Ascending aorta (tissue), 2 donors: ENCODE measurements around the gene CBLC. TPM values are rescaled to one million over a fixed set of nuclear protein-coding genes. Genes with fewer than 3 reads are reported as not detected.
"Not testable (repeated sequence)": the region's sequence is repeated elsewhere in the genome, so short reads cannot be mapped to it uniquely, and the experiment has no call there.

Experiments used
- DNase-seq, 2 donors: peaks; one replicate each; pipeline ENCODE4 v3.0.0-alpha.2; 2019; ENCODE audit warnings: low spot score in 2 of 2
- H3K27ac ChIP-seq, 2 donors: fragments of 200-600 bp; sonication (generic); one replicate each; pipeline ENCODE4 v1.5.1; 2016 to 2017; ENCODE audit warnings: mild to moderate bottlenecking in 1 of 2
- H3K27me3 ChIP-seq: fragments of 200-600 bp; sonication (generic); one replicate; pipeline ENCODE4 v1.5.1; 2017
- H3K36me3 ChIP-seq, 2 donors: fragments of 200-600 bp; sonication (generic); one replicate each; pipeline ENCODE4 v1.5.1; 2016
- H3K4me1 ChIP-seq, 2 donors: fragments of 200-600 bp; sonication (generic); one replicate each; pipeline ENCODE4 v1.5.1; 2016 to 2017; ENCODE audit warnings: mild to moderate bottlenecking in 1 of 2
- H3K4me3 ChIP-seq, 2 donors: fragments of 200-600 bp; sonication (generic); one replicate each; pipeline ENCODE4 v1.5.1; 2016 to 2017; ENCODE audit warnings: mild to moderate bottlenecking in 1 of 2
- H3K9me3 ChIP-seq, 2 donors: fragments of 200-600 bp; sonication (generic); one replicate each; pipeline ENCODE4 v1.5.1; 2016
- intact Hi-C: fragments of 100-400 bp; cut with DNase I; formaldehyde crosslinking; loops from one replicate; pipeline ENCODE4 v1.15.1; 2023
- total RNA-seq: library from RNA; depleted of rRNA; stranded (reverse); fragments of >200 nt; gene quantifications from one replicate; pipeline ENCODE4 v1.1.0, GENCODE V29; 2016
- TF ChIP-seq, protein P1 (sequence below), 3 experiments: fragments of 200-600 bp in 2 of 3; fragments of 450-650 bp in 1 of 3; sonication (generic) in 2 of 3; IDR thresholded peaks; one replicate each; pipeline ENCODE4 v1.5.1; 2016 to 2019; ENCODE audit warnings: antibody characterized with exemption in 3 of 3, mild to moderate bottlenecking in 1 of 3, moderate library complexity in 1 of 3

CBLC gene
- total RNA-seq, 1 donor from 2014 or later = not detected

DNA sequence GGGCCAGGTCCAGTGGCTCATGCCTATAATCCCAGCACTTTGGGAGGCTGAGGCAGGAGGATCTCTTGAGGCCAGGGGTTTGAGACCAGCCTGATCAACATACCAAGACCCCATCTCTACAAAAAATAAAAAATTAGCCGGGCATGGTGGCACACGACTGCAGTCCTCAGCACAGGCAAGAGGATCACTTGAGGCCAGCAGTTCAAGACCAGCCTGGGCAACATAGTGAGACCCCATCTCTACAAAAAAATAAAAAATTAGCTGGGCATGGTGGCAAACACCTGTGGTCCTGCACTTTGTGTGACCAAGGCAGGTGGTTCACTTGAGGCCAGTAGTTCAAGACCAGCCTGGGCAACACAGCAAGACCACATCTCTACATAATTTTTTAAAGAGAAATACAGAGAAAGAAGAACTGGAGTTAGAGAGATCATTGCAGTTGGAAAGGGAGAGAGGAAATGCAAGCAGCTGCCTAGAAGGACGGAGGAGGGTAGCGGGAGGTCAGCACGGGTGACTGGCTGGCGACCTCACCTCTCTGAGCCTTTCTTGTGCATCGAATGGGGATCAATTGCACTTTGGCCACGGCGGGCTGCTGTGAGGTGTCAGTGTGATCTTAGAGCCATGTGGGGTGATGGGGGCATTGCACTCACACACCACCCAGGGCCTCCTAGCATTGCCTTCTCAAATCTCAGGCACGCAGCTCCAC, 45.1 kb downstream of the CBLC start:
- Histone ChIP-seq H3K27me3 (no peaks in the 10 kb centered on the region), H3K4me1 (peaks cover 0 to 18% of the 10 kb centered on the region in 2 donors), H3K9me3 (no peaks in the 10 kb centered on the region), H3K4me3 (no peak overlapping the region), H3K27ac (peak overlapping the region; percentile 82 to 87), H3K36me3 (peaks cover 8 to 16% of the 10 kb centered on the region in 2 donors)
- DNase-seq = no peak
- intact Hi-C loops = no loop called here
- TF ChIP-seq, protein P1, sequence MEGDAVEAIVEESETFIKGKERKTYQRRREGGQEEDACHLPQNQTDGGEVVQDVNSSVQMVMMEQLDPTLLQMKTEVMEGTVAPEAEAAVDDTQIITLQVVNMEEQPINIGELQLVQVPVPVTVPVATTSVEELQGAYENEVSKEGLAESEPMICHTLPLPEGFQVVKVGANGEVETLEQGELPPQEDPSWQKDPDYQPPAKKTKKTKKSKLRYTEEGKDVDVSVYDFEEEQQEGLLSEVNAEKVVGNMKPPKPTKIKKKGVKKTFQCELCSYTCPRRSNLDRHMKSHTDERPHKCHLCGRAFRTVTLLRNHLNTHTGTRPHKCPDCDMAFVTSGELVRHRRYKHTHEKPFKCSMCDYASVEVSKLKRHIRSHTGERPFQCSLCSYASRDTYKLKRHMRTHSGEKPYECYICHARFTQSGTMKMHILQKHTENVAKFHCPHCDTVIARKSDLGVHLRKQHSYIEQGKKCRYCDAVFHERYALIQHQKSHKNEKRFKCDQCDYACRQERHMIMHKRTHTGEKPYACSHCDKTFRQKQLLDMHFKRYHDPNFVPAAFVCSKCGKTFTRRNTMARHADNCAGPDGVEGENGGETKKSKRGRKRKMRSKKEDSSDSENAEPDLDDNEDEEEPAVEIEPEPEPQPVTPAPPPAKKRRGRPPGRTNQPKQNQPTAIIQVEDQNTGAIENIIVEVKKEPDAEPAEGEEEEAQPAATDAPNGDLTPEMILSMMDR (IDR thresholded peaks at IDR 0.05) = no peak

DNA sequence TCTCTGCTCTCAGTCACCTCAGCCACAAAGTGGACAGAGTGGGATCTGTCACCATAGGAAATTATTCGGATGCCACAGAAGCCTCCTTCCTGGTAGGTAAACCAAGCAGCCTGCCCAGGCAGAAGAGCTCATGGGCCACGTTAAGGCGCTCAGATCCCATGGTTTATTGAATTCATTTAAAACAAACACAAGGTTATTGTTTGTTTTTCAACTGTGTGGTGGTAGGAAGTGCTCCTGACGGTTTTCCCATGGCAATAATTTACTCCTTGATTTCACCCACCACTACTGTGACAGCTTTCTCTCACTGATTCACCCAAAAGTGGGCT, 45.6 kb downstream of the CBLC start:
- Histone ChIP-seq H3K4me1 (peaks cover 0 to 18% of the 10 kb centered on the region in 2 donors), H3K27ac (peak overlapping the region in 1 of 2 donors; percentile 82), H3K36me3 (peaks cover 8 to 15% of the 10 kb centered on the region in 2 donors), H3K4me3 (no peak overlapping the region), H3K9me3 (no peaks in the 10 kb centered on the region), H3K27me3 (no peaks in the 10 kb centered on the region)
- intact Hi-C loops = no loop called here
- TF ChIP-seq, protein P1 (IDR thresholded peaks at IDR 0.05) = no peak
- DNase-seq = no peak

DNA sequence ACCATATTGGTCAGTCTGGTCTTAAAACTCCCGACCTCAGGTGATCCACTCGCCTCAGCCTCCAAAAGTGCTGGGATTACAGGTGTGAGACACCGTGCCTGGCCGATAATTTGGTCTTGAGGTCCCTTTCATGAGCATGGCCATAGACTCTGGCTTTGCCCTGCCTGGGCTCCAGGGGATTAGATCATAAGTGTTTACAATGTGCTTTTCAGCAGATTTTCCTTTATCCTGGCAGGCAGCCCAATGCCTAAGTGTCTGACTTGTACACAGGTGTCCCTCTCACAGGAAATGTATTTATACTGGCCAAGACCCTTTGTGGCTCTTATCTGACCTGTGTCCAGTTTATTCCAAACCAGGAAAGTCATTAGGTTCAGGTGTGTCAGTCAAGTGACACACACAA, 47.1 kb downstream of the CBLC start:
- H3K4me1 ChIP-seq = peaks cover 0 to 18% of the 10 kb centered on the region in 2 donors
- no peak overlapping the region for H3K27ac ChIP-seq
- intact Hi-C loops = no loop called here
- H3K9me3 ChIP-seq = no peaks in the 10 kb centered on the region
- H3K27me3 ChIP-seq = no peaks in the 10 kb centered on the region
- DNase-seq = no peak
- peaks cover 0 to under 1% of the 10 kb centered on the region in 2 donors for H3K36me3 ChIP-seq
- TF ChIP-seq, protein P1 (IDR thresholded peaks at IDR 0.05) = no peak
- no peak overlapping the region for H3K4me3 ChIP-seq

DNA sequence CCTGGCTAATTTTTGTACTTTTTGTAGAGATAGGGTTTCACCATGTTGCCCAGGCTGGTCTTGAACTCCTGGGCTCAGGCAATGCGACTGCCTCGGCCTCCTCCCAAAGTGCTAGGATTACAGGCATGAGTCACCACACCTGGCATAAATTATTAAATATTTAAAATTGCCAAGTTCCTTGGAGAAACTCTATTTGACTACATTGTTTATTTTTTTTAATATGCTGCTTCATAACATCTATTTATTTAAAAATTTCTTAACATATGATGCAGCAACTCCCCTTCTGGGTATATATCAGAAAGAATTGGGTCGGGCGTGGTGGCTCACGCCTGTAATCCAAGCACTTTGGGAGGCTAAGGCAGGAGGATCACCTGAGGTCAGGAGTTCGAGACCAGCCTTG, 55.2 kb downstream of the CBLC start:
- H3K27ac ChIP-seq, H3K4me3 ChIP-seq, intact Hi-C loops: not testable (repeated sequence)

DNA sequence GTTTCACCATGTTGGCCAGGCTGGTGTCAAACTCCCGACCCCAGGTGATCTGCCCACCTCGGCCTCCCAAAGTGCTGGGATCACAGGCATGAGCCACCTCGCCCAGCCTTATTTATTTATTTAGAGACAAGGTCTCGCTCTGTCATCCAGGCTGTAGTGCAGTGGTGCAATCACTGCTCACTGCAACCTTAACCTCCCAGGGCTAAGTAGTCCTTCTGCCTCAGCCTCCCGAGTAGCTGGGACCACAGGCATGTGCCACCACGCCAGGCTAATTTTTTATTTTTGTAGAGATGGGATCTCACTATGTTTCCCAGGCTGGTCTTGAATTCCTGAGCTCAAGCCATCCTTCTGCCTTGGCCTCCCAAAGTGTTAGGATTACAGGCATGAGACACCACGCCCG, 56.7 kb downstream of the CBLC start:
- H3K27ac ChIP-seq, H3K27me3 ChIP-seq, H3K36me3 ChIP-seq, DNase-seq, H3K9me3 ChIP-seq, H3K4me3 ChIP-seq, intact Hi-C loops, H3K4me1 ChIP-seq: not testable (repeated sequence)

More for the DNA sequence above, 55.2 kb downstream of the CBLC start:
- not testable (repeated sequence) for H3K4me1 ChIP-seq, H3K36me3 ChIP-seq, DNase-seq, H3K9me3 ChIP-seq, H3K27me3 ChIP-seq

DNA sequence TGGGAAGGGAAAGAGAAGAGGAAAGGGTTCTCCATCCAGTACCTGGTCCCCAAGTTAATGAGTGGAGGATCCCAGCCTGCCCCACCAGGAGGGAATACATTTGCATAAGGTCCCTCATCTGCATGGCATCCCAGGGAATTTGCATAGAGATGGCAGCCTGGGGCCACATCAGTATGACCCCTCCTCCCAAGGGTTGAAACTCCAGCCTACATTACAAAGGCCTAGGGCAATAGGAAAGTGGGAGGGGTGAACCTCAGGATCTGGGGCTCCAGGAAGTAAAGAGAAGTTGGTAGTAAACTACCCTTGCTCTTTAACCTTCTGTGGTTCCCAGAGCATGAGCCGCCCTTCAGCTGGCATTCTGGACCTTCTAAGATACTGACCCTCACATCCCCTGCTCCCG, 61.6 kb downstream of the CBLC start:
- Histone ChIP-seq H3K27me3 (no peaks in the 10 kb centered on the region), H3K4me1 (peaks cover 0 to 1% of the 10 kb centered on the region in 2 donors), H3K27ac (no peak overlapping the region), H3K9me3 (no peaks in the 10 kb centered on the region), H3K36me3 (no peaks in the 10 kb centered on the region), H3K4me3 (no peak overlapping the region)
- TF ChIP-seq, protein P1 (IDR thresholded peaks at IDR 0.05) = no peak
- intact Hi-C loops = no loop called here
- DNase-seq = no peak

DNA sequence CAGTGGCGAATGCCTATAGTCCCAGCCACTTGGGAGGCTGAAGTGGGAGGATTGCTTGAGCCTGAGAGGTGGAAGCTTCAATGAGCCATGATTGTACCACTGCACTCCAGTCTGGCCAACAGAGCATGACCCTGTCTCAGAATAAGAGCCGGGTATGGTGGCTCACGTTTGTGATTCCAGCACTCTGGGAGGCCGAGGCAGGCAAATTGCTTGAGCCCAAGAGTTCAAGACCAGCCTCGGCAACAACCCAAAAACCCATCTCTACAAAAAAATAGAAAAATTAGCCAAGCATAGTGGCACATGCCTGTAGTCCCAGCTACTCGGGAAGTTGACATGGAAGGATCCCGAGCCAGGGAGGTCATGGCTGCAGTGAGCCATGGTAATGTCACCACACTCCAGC, 63.1 kb downstream of the CBLC start:
- TF ChIP-seq, protein P1 (IDR thresholded peaks at IDR 0.05) = no peak
- Histone ChIP-seq H3K27ac (no peak overlapping the region), H3K4me1 (peaks cover 0 to 12% of the 10 kb centered on the region in 2 donors), H3K9me3 (no peaks in the 10 kb centered on the region), H3K27me3 (no peaks in the 10 kb centered on the region), H3K4me3 (no peak overlapping the region), H3K36me3 (no peaks in the 10 kb centered on the region)
- intact Hi-C loops = no loop called here
- no peak for DNase-seq
